ENCODE measurements around the gene NOXA1.

- TF ChIP-seq ZNF274 (IDR thresholded peaks at IDR 0.05; ENCODE audit: low read depth, low read length) (no peak), YY1 (IDR thresholded peaks at IDR 0.05; ENCODE audit: insufficient read depth, insufficient read length) (no peak), SUZ12 (IDR thresholded peaks at IDR 0.05; ENCODE audit: extremely low read depth, insufficient read depth, insufficient read length) (no peak)
Measured at GRCh38 chr9:137453643-137454081, 30.5 kb downstream of the NOXA1 start.

Measured in NT2/D1 (cell line).